ENCODE measurements around the gene FADS2.

Gene FADS2

GRCh38 chr11:61910187-61911127 lies 82.4 kb downstream of the FADS2 start:
- TF ChIP-seq CTCF (IDR thresholded peaks at IDR 0.05; ENCODE audit: low read depth, low read length, missing control alignments), result no peak
- no peak for DNase-seq (ENCODE audit: low read depth)
- H3K4me3 ChIP-seq (ENCODE audit: low read depth, low read length), result no peak overlapping the region

- DNase-seq (ENCODE audit: low read depth), result no peak
- no peak for TF ChIP-seq CTCF (IDR thresholded peaks at IDR 0.05; ENCODE audit: low read depth, low read length, missing control alignments)
- no peak overlapping the region for H3K4me3 ChIP-seq (ENCODE audit: low read depth, low read length)
Measured at GRCh38 chr11:61911128-61911700, 83.1 kb downstream of the FADS2 start.

- no peak for TF ChIP-seq CTCF (IDR thresholded peaks at IDR 0.05; ENCODE audit: low read depth, low read length, missing control alignments)
- H3K4me3 ChIP-seq (ENCODE audit: low read depth, low read length), result no peak overlapping the region
- DNase-seq (ENCODE audit: low read depth), result no peak
Measured at GRCh38 chr11:61911701-61912529, 83.8 kb downstream of the FADS2 start.

GRCh38 chr11:61912530-61912898 lies 84.4 kb downstream of the FADS2 start:
- no peak for TF ChIP-seq CTCF (IDR thresholded peaks at IDR 0.05; ENCODE audit: low read depth, low read length, missing control alignments)
- H3K4me3 ChIP-seq (ENCODE audit: low read depth, low read length), result no peak overlapping the region
- DNase-seq (ENCODE audit: low read depth), result no peak

- no peak for DNase-seq (ENCODE audit: low read depth)
- TF ChIP-seq CTCF (IDR thresholded peaks at IDR 0.05; ENCODE audit: low read depth, low read length, missing control alignments), result no peak
Measured at GRCh38 chr11:61912991-61913698, 85.0 kb downstream of the FADS2 start.

GRCh38 chr11:61913699-61914395 lies 85.7 kb downstream of the FADS2 start:
- no peak for TF ChIP-seq CTCF (IDR thresholded peaks at IDR 0.05; ENCODE audit: low read depth, low read length, missing control alignments)
- DNase-seq (ENCODE audit: low read depth), result no peak
- H3K4me3 ChIP-seq (ENCODE audit: low read depth, low read length), result no peak overlapping the region

More at GRCh38 chr11:61912991-61913698, 85.0 kb downstream of the FADS2 start:
- no peak overlapping the region for H3K4me3 ChIP-seq (ENCODE audit: low read depth, low read length)
